HEK293 (cell line): ENCODE results near the gene TUT1.

Experiments
- AEBP2 ChIP-seq: fragments of 450-650 bp; formaldehyde crosslinking; IDR thresholded peaks from 2 replicates; pipeline ENCODE4 v1.5.1; 2016; ENCODE audit warnings: missing biosample characterization, missing genetic modification characterization, borderline replicate concordance
- CTCF ChIP-seq: fragments of 450-650 bp; formaldehyde crosslinking; IDR thresholded peaks from 2 replicates; pipeline ENCODE4 v1.5.1; 2016; ENCODE audit warnings: missing biosample characterization, missing genetic modification characterization
- KLF1 ChIP-seq: fragments of 450-650 bp; formaldehyde crosslinking; IDR thresholded peaks from 2 replicates; pipeline ENCODE4 v1.5.1; 2016; ENCODE audit warnings: missing biosample characterization, missing genetic modification characterization
- KLF16 ChIP-seq: fragments of 450-650 bp; formaldehyde crosslinking; IDR thresholded peaks from 2 replicates; pipeline ENCODE4 v1.5.1; 2017; ENCODE audit warnings: missing biosample characterization, missing genetic modification characterization
- MEIS1 ChIP-seq: sonication (generic); formaldehyde crosslinking; IDR thresholded peaks from 2 replicates; pipeline ENCODE4 v1.8.1; 2022; ENCODE audit warnings: missing genetic modification reagents, mild to moderate bottlenecking, borderline replicate concordance
- REST ChIP-seq: fragments of 450-650 bp; formaldehyde crosslinking; IDR thresholded peaks from 2 replicates; pipeline ENCODE4 v1.5.1; 2016; ENCODE audit warnings: missing biosample characterization, missing genetic modification characterization
- YY1 ChIP-seq: fragments of 450-650 bp; formaldehyde crosslinking; IDR thresholded peaks from 2 replicates; pipeline ENCODE4 v1.5.1; 2018; ENCODE audit warnings: missing biosample characterization, missing genetic modification characterization
- ZBTB8A ChIP-seq: fragments of 450-650 bp; formaldehyde crosslinking; IDR thresholded peaks from 2 replicates; pipeline ENCODE4 v1.5.1; 2016; ENCODE audit warnings: missing biosample characterization, missing genetic modification characterization
- ZNF23 ChIP-seq: fragments of 450-650 bp; formaldehyde crosslinking; IDR thresholded peaks from 2 replicates; pipeline ENCODE4 v1.5.1; 2016; ENCODE audit warnings: missing biosample characterization, missing genetic modification characterization, borderline replicate concordance
- ZNF302 ChIP-seq: fragments of 450-650 bp; formaldehyde crosslinking; IDR thresholded peaks from 2 replicates; pipeline ENCODE4 v1.5.1; 2016; ENCODE audit warnings: missing biosample characterization, missing genetic modification characterization, low read depth
- ZNF558 ChIP-seq: fragments of 450-650 bp; formaldehyde crosslinking; IDR thresholded peaks from 2 replicates; pipeline ENCODE4 v1.5.1; 2016; ENCODE audit warnings: missing biosample characterization, missing genetic modification characterization
- ZNF791 ChIP-seq: fragments of 450-650 bp; formaldehyde crosslinking; IDR thresholded peaks from 2 replicates; pipeline ENCODE4 v1.5.1; 2016; ENCODE audit warnings: missing biosample characterization, missing genetic modification characterization

DNA sequence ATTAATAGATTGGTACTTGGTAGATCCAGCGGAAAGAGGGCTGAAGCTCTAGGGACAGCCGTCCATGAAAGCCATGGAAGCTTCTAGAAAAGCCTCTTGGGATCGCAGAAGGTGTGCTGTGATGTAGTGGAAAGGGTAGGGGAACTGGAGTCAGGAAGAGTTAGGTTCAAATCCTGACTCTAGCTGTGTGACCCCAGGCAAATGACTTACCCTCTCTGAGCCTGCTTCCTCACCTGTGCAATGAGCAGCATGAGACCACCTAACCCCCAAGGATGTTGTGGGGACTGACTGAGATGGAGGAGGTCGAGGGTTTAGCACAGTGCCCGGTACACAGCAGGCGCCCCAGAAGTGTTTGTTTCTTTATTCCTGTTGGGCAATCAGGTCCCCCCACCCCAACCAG lies 19.1 kb upstream of the TUT1 start:
- TF ChIP-seq CTCF (tag by site-specific recombination) = no peak
- no peak for TF ChIP-seq ZNF302
- no peak for TF ChIP-seq AEBP2
- no peak for TF ChIP-seq KLF16 (tag by site-specific recombination)
- TF ChIP-seq MEIS1 (CRISPR knock-in tag) = no peak
- TF ChIP-seq ZNF791 (tag by site-specific recombination) = no peak
- TF ChIP-seq KLF1 (tag by site-specific recombination) = no peak
- TF ChIP-seq ZBTB8A (tag by site-specific recombination) = no peak
- no peak for TF ChIP-seq ZNF558 (tag by site-specific recombination)
- TF ChIP-seq ZNF23 (tag by site-specific recombination) = no peak
- TF ChIP-seq REST = no peak
- TF ChIP-seq YY1 (tag by site-specific recombination) = no peak
